HG03097 (cell line): ENCODE results near the gene OR52B6.
"Not testable (repeated sequence)": the region's sequence is repeated elsewhere in the genome, so short reads cannot be mapped to it uniquely, and the experiment has no call there.

Experiments
- ATAC-seq: cut with Tn5 transposase; IDR thresholded peaks from one replicate; pipeline ENCODE4 v1.9.1; 2021; ENCODE audit not compliant: unreplicated experiment, low FRiP score

OR52B6 gene

GRCh38 chr11:5580577-5580976 lies at the start of gene OR52B6:
Gene OR52B6 (plus strand): TSS chr11:5580877. CDS start chr11:5580877, 0 bp downstream.
- ATAC-seq = no peak

GRCh38 chr11:5531053-5531831 lies 49.4 kb upstream of the OR52B6 start:
- no peak for ATAC-seq

GRCh38 chr11:5534046-5534445 lies 46.6 kb upstream of the OR52B6 start:
- no peak for ATAC-seq

- ATAC-seq = no peak
Observed at GRCh38 chr11:5536482-5536881, 44.2 kb upstream of the OR52B6 start.

GRCh38 chr11:5541427-5541826 lies 39.2 kb upstream of the OR52B6 start:
- no peak for ATAC-seq

- ATAC-seq = no peak
Observed at GRCh38 chr11:5546457-5546856, 34.2 kb upstream of the OR52B6 start.

GRCh38 chr11:5547982-5548381 lies 32.7 kb upstream of the OR52B6 start:
- peak; percentile 68 for ATAC-seq

- no peak for ATAC-seq
Observed at GRCh38 chr11:5548440-5548839, 32.2 kb upstream of the OR52B6 start, which contains the start of gene OR52H1. Gene OR52H1 (minus strand): TSS chr11:5548540. CDS start chr11:5545505, 3,035 bp downstream.

GRCh38 chr11:5550440-5551095 lies 30.1 kb upstream of the OR52B6 start:
- no peak for ATAC-seq

GRCh38 chr11:5553343-5553742 lies 27.3 kb upstream of the OR52B6 start:
- no peak for ATAC-seq

- no peak for ATAC-seq
Observed at GRCh38 chr11:5556596-5557188, 24.0 kb upstream of the OR52B6 start.

- ATAC-seq = no peak
Observed at GRCh38 chr11:5557751-5558150, 22.9 kb upstream of the OR52B6 start.

- ATAC-seq = no peak
Observed at GRCh38 chr11:5564259-5565019, 16.2 kb upstream of the OR52B6 start.

- ATAC-seq = no peak
Observed at GRCh38 chr11:5574654-5575053, 6.0 kb upstream of the OR52B6 start.

GRCh38 chr11:5575152-5575551 lies 5.5 kb upstream of the OR52B6 start:
- no peak for ATAC-seq

- no peak for ATAC-seq
Observed at GRCh38 chr11:5577101-5577500, 3.6 kb upstream of the OR52B6 start.

GRCh38 chr11:5581014-5581413 lies 337 bp downstream of the OR52B6 start:
- no peak for ATAC-seq

- ATAC-seq = not testable (repeated sequence)
Observed at GRCh38 chr11:5584458-5584857, 3.8 kb downstream of the OR52B6 start.

- ATAC-seq = not testable (repeated sequence)
Observed at GRCh38 chr11:5589906-5590305, 9.2 kb downstream of the OR52B6 start.

GRCh38 chr11:5591613-5592012 lies 10.9 kb downstream of the OR52B6 start:
- ATAC-seq = no peak

- no peak for ATAC-seq
Observed at GRCh38 chr11:5592615-5593014, 11.9 kb downstream of the OR52B6 start.
